ENCODE results near the gene RBM44.
"Not testable (repeated sequence)": the region's sequence is repeated elsewhere in the genome, so short reads cannot be mapped to it uniquely, and the experiment has no call there.

RBM44 gene

DNA sequence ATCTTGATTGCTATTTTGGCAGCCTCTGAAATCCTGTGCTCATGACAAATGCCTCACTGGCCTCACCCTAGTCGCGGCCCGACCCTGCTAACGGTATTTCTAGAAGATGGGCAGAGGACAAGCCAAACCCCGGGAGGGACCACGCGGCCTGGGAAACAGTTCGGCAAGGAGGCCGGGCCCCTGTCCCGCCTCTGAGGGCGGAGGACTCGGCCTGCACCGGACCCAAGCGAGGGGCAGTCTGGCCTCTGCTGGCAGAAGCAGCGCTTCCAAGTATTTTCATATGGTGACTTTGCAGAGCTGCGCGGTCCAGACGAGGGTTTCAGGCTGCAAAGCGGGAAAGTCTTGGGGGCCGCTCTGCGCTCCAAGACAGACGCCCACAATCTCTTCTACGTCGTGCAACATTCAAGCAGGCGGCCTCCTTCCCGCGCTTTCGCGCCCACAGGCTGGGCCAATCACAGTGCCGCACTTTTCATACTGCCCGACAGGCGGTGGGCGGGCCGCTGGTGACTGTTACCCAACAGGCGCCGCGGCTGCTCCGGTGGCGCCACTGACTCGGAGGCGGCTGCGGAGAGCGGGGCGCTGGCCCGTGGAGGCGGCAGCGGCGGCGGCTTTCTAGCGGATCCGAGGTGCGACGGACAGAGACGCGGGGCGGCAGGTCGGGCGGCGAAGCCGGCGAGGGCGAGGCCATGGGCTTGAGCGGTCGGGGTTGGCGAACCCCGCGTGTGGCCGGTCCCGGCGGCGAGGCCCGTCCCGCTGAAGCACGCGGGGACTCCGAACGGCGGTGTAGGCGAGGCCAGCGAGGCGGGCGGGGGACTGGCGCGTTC, at the start of gene RBM44:
TSS of gene RBM44 (plus strand) at position 544 of the 824 bp plus-strand sequence. CDS start 14,831 bp downstream, outside the sequence.
- no peak for DNase-seq

- DNase-seq: no peak
Observed at GRCh38 chr2:237749002-237749401, 49.6 kb upstream of the RBM44 start.

GRCh38 chr2:237749961-237750360, 48.6 kb upstream of the RBM44 start:
- DNase-seq: no peak

- DNase-seq: not testable (repeated sequence)
Observed at GRCh38 chr2:237750441-237750840, 48.1 kb upstream of the RBM44 start.

- no peak for DNase-seq
Observed at GRCh38 chr2:237752761-237753165, 45.8 kb upstream of the RBM44 start.

GRCh38 chr2:237754182-237754581, 44.4 kb upstream of the RBM44 start:
- no peak for DNase-seq

DNA sequence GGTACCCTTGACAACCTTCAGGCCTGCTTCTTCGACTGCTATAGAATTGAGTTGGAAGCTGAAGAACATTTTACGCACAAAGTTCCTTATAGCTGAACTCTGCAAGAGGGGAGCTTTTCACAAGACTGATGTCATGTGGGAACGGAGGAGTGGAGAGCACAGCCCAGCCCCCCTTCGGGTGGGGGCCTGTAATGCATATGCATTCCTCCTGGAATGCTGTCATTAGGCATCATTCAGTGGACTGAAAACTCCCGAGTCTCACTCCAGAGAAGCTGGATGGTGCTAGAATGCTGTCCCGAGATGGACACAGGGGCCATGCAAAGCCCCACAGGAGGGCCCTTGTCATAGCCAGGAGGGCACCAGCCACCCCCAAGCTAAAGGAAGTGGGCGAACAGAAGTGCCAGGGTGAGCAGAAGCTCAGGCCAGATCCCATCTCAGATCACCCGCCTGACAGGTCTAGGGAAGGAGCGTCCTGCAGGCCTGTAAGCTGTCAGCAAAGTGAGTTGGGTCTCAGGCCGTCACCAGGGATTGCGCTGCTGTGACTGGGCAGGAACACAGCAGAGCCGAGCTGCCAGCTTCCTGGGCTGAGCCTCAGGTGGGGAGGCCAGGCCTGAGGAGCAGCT, 43.8 kb upstream of the RBM44 start:
- no peak for DNase-seq

GRCh38 chr2:237757616-237758015, 41.0 kb upstream of the RBM44 start:
- DNase-seq: no peak

DNA sequence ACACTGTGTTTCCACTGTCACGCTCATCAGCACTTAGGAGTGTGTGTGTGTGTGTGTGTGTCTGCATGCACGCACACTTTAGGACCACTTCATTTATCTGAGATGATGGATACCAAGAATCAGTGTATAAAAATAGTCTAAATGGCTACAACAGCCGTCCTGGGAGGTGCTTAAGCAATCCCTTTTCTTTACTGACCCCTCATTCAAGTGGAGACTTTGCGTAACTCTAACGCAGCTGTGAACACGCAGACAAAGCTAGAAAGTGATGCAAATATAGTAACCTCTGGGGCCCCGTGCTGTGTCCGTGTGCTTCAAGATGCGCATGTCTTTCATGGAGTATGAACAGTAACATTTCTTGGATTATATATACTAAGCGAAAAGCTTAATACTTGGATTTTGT, 40.4 kb upstream of the RBM44 start:
- no peak for DNase-seq

- DNase-seq: no peak
Observed at GRCh38 chr2:237759176-237759575, 39.4 kb upstream of the RBM44 start.

DNA sequence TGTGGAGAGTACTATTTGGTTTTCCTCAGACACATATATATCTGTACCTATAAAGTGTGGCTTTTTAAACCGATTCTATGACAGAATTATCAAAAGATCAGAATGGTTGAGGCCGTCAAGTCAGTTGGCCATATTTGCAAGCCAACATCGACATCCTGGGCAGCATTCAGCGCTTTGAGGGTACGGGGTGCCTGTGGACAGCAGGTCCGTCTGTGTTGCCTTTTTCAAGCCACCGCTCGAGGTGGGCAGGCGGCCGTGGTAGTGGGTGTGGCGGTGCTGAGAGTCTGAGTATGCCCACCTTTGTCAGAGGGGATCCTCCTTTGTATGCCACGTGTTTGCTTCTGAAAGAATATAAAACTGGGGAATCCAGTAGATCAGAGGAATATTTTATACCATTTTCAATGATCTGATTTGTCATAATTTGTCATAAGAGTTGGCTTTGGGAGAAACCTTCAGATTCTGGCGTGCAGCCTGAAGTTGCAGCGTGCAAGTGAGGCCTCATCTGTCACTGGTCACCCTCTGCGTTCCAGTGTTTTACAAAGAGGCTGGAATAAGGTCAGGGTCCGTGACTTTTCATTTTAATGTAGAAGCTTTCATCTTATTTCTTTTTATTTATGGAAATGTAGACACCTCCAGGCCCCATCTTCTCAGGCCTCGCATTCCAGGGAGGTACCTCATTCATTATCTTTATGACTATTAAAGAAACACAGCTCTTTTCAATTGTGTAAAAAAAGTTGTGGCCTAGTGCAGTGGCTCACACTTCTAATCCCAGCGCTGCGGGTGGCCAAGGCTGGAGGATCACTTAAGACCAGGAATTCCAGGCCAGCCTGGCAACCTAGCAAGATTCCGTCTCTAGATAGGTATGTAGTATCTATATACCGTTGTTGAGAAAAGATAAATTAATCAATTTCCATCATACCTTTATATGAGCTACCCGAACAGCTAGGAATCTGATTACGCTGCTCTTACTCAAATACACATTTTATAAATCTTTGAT, 37.8 kb upstream of the RBM44 start:
- DNase-seq: no peak

- DNase-seq: not testable (repeated sequence)
Observed at GRCh38 chr2:237762291-237763182, 36.0 kb upstream of the RBM44 start.

DNA sequence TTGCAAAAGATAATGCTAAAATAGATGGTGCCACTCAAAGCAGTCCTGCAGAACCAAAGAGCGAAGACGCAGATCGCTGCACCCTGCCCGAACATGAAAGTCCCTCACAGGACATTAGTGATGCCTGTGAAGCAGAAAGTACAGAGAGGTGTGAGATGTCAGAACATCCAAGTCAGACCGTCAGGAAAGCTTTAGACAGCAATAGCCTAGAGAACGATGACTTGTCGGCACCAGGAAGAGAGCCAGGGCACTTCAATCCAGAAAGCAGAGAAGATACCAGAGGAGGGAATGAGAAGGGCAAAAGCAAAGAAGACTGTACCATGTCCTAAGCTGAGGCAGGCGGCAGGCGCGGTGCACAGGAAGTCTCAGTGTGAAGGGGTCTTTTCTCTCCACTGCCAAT, 34.8 kb upstream of the RBM44 start:
- DNase-seq: no peak

DNA sequence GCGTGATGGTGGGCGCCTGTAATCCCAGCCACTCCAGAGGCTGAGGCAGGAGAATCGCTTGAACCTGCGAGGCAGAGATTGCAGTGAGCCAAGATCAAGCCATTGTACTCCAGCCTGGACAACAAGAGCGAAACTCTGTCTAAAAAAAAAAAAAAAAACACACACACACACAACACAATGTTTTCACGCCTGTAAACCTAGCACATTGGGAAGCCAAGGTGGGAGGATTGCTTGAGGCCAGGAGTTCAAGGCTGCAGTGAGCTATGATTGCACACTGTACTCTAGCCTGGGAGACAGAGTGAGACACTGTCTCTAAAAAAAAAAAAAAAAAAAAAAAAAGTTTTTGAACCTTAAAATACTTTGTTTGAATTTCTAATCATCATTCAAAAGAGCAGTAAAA, 33.5 kb upstream of the RBM44 start:
- not testable (repeated sequence) for DNase-seq

DNA sequence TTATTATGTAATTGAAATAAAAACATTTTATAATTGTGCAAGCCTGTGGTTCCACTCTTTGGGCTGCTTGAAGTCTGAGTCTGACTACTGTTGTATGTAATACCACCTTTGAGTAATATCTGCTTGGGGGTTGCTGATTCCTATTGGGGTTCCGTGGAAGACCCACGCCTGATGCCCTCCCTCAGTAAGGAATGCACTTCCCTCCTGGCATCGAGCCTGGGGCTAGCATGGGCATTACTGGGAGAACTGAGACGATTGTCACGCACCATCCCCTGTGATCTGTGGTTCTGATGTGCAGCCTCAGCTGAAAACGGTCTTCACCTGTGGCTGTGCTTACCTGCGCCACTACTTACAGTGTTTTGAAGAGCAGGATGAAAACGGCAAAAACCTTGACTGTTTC, 32.7 kb upstream of the RBM44 start:
- no peak for DNase-seq

- no peak for DNase-seq
Observed at GRCh38 chr2:237766340-237766739, 32.2 kb upstream of the RBM44 start.

GRCh38 chr2:237772513-237772912, 26.1 kb upstream of the RBM44 start:
- no peak for DNase-seq

DNA sequence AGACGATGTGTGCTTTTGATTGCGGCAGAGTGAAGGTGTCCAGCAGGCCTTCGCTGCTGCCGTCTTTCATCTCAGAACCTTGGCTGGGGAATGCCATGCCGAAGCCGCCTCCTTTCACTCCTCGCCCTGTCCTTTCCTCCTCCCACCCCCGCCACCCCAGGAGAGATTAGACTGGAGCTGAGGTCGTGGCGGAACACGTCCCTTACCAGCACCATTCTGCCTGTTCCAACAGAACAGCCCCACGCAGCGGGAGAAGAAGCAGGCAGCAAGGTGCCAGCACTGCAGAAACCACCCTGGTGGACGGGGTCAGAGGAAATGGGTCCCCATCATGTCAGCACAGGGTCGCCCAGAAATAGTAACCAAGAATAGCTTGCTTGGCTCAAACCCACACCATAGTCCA, 24.8 kb upstream of the RBM44 start:
- no peak for DNase-seq

- peak; percentile 75 for DNase-seq
Observed at GRCh38 chr2:237774811-237775553, 23.6 kb upstream of the RBM44 start.

GRCh38 chr2:237779521-237779920, 19.1 kb upstream of the RBM44 start:
- DNase-seq: no peak

- DNase-seq: no peak
Observed at GRCh38 chr2:237782181-237782580, 16.4 kb upstream of the RBM44 start.

All from NCI-H2029 treated with DMSO at 0.1 percent for 48 hours (cell line).